GM18511 (cell line): ENCODE measurements around the gene CBX2.
"Not testable (repeated sequence)": the region's sequence is repeated elsewhere in the genome, so short reads cannot be mapped to it uniquely, and the experiment has no call there.

Experiments used
- ATAC-seq: cut with Tn5 transposase; IDR thresholded peaks from one replicate; pipeline ENCODE4 v1.9.1; 2021; ENCODE audit warnings: mild to moderate bottlenecking, moderate library complexity; ENCODE audit not compliant: unreplicated experiment

The CBX2 gene

DNA sequence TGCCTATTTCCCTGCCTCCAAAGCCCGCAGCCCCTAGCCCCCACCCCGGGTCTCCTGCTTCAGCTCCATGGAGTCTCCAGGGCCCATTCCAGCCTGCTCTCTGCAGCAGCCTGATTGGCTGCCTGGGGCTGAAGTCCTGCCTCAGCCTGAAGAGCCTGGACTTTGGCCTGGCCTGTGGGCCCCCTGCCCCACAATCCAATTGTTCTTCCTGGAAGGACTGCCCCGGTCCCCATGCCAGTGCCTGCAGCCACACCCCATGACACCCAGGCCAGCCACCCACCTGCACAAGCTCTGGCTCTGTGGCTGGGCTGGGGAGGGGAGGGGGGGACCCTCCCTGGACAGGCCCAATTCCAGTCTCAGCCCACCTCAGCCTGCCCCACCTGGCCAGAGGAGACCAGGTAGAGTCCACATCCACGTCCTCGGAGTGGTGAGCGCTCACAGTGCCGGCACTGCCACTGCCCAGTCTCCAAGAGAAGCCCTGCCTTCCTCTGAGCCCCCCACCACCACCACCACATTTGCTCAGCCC lies 34.9 kb upstream of the CBX2 start:
- no peak for ATAC-seq

DNA sequence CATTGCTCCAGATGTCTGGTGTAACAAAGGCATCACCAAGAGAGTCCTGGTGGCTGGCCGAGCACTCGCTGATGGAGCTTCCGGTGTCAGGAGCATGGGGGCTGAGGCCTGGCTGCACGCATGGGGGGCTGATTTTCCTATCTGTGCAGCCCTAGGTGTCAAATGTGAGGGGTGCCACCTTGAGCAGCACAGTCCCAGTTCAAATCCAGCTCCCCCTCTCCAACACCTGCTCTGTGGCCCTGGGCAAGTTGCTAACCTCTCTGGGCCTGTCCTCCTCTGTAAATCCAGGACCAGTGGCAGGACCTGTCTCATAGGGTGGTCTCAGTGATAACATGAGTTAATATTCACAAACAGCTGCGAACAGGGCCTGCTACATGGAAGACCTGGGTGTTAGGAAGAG lies 34.3 kb upstream of the CBX2 start:
- no peak for ATAC-seq

DNA sequence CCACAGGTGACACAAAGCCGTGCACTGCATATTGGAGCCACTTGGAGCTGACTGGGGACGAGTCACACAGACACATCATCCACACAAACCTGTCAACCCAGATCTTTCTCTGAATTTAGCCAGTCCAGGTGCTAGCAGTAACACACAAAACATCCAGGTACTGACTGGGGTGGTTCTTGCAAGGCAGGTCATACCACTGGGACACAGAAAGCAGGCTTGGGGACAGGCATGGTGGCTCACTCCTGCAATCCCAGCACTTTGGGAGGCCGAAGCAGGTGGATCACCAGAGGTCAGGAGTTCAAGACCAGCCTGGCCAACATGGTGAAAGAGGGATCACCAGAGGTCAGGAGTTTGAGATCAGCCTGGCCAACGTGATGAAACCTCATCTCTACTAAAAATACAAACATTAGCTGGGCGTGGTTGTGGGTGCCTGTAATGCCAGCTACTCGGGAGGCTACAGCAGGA lies 32.3 kb upstream of the CBX2 start:
- ATAC-seq, result no peak

DNA sequence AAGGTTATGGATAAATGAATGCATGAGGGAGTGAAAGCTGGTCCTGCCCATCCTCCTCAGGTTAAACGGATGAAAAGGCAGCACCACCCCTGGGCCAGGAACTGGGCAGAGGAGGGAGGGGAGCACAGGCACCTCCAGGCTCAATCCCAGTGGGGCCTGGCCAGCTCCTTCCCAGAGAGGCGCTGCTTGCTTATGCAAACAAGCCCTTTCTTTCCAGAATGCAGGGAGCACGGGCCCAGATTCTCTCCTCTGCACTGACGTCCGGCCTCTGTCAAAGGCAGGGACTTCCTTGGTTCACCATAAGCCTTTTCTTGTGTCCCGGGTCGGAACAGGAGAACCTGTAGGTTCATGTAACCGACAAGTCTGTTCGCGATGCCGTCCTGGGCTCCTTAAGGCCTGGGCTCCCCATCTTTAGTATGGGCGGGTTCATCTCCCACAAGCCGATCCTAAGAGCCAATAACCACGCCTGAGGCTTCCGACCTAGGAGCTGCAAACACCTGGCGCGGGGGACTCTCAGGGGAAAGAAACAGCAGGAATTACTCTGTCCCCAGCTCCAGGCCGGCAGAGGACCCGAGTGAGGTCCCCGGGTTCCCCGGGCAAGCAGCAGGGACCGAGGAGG lies 30.9 kb upstream of the CBX2 start:
- no peak for ATAC-seq

DNA sequence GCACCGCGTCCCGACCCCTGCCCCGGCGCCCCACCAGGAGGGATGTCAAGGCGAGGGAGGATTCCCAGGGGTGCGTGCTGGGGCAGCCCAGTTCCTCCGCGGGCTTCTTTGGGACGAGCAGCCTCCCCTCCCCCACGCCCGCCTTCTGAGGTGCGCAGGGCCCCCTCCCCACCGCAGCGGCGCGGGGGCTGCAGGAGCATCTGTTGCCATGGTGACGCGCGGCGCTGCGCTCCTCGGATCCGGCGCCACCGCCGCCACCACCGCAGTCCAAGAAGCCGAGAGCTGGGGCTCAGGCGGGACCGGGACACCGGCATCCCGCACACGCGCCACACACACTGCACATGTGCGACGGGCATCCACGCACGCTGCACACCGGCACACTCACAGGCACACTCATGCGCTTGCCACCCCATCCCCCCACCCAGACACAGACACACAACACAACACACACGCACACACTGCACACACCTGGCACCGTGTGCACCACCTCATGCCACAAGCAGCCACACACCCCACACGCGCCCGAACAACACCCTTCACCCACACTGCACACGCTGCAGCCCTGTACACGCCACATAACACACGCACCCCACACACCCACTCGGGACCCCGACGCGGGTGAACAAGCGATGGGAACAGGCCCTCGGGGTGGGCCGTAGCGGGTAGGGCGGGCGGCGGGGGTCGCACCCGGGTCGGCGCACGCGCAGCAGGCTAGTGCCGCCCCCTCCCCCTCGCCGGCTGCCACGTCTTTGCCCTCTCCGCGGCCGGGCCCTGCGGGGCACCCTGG lies 30.2 kb upstream of the CBX2 start:
- ATAC-seq, result no peak

DNA sequence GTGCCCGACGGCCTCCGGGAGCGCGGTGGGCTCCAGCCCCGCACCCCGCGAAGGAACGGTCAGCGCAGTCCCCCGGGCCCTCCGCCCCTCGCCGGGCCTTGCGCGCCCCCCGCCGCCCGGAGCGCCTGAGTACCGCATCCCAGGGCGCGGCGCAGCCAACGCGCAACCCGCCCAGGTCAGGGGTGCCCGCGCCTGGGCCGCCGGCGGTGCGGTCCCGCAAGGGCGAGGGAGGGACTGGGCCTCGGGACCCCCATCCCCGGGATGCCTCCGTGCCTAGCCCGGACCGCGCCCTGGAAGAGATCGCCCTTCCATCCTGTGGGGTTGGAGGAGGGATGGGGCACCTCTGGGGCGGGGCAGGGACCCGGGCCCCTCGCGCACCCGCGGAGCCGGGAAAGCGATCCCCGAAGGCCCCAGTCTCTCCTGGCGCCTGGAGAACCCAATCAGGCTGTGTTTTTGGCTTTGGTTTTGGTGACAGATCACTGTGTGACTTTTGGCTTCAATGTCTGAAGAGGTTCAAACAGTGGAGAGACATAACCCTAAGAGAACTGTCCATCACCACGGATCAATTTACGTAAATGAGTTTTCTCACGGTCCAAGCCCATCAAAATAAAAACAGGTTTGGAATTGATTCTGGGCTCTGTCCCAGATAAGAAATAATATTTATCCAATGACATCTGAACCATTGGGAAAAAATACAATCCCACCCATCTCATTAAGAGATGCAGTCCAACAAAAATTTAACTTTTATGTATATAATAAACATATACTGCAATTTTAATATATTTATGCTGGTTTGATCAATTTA lies 29.5 kb upstream of the CBX2 start:
- no peak for ATAC-seq

DNA sequence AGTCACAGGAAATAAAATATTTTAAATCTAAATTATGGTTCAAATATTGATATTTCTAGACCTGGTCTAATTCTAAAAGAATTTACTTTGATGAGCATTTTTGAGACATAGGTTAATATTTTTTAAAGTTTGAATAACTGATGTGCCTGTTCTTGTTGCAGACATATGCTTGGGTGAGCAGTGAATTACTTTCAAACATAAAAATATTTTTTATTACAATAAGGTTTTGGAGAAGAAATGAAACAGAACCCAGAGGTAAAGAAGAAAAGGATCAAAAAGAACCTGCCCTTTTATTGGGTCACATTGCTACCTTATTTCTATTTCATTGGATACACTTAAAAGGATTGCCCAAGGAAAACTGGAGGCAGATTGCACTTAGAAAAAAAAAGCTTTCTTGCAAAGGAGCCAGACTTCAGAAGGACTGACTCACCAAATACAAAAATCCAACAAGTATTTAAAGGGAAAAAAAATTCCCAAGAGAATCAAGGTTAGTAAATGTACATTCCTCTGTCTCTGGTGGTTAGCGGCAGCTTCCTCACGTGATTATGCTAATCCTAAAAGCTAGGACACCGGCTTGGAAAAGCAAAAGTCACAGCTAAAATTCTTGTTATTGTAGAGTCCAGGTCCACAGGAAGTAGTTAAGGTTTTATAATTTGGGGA lies 28.7 kb upstream of the CBX2 start:
- ATAC-seq, result no peak

DNA sequence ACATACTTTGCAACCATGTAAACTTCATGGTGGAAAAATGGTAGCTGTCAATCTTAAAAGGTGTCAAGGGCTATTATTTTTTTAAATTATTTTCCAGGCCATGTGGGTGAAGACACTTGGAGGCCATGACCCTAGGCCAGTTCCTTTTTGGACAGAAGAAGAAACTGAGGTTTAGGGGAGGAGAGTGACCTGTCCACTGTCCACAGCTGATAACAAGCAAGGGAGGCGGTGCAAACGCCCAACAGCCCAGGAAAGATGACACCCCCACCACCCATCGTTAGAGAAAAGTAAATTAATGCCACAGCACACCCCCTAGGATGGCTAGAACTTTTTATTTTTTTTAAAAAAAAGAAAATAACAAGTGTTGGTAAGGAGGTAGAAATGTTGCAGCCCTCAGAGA lies 28.0 kb upstream of the CBX2 start:
- ATAC-seq, result no peak

DNA sequence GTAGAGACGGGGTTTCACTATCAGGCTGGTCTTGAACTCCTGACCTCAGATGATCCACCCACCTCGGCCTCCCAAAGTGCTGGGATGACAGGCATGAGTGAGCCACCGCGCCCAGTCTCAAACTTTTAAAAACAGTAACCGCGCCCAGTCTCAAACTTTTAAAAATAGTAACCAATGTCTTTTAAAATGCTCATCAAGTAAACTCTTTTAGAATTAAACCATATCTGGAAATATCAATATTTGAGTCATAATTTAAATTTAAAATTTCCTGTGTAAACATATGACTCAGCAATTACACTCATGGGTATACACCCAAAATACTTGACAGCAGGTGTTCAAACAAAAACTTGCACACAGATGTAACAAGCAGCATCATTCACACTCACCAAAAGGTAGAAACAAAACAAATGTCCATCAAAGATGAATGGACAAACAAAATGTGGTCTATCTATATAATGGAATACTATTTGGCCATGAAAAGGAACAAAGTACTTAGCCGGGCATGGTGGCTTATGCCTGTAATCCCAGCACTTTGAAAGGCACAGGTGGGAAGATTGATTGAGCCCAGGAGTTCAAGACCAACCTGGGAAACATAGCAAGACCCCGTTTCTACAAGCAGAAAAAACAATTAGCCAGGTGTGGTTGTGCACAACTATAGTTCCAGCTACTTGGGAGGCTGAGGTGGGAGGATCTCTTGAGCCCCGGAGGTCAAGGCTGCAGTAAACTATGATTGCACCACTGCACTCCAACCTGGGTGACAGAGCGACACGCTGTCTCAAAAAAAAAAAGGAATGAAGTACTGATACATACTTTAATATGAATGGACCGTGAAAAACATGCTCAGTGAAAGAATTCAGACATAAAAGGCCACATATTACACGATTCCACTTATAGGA lies 27.1 kb upstream of the CBX2 start:
- ATAC-seq, result no peak

DNA sequence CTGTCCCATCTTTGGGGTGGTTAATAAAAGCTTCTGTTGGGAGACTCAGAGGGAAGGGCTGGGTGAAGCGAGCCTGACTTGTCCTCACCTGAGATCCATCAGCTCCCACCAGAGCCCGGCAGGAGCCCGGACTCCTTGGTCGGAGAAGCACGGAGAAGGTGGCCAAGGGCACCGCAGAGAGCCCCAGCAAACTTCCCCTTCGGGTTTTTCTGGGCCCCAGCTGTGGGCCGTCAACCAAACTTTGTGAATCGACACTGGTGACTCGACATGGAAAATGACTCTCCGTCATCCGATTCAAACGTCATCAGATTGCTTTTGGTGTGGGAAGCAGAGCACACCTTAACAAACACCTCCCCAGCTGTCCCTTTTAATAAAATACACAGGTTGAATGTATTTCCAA lies 25.8 kb upstream of the CBX2 start:
- ATAC-seq, result no peak

DNA sequence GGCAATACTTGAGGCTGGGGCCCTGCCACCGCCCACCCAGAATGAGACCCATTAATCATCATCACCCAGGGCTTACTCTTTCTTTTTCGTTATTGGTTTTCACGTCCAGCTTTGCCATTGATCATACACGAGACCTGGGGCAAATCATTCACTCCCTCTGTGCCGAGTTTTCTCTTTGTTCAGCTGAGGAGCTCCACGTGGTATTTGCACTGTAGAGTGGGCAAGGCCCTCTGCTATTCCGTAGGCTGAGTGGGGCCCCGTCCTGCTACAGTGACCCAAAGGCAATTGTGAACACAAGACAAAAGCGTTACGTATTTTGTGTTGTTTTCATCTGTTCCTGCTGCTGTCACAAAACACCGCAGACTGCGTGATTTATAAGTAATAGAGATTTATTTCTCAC lies 23.6 kb upstream of the CBX2 start:
- no peak for ATAC-seq

DNA sequence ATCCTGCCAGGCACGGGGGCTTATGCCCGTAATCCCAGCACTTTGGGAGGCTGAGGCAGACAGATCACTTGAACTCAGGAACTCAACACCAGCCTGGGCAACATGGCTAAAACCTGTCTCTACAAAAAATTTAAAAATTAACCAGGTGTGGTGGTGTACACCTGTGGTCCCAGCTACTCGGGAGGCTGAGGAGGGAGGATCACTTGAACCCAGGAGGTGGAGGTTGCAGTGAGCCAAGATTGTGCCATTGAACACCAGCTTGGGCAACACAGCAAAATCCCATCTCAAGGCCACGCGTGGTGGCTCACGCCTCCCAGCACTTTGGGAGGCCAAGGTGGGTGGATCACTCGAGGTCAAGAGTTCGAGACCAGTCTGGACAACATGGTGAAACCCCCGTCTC lies 23.0 kb upstream of the CBX2 start:
- not testable (repeated sequence) for ATAC-seq

DNA sequence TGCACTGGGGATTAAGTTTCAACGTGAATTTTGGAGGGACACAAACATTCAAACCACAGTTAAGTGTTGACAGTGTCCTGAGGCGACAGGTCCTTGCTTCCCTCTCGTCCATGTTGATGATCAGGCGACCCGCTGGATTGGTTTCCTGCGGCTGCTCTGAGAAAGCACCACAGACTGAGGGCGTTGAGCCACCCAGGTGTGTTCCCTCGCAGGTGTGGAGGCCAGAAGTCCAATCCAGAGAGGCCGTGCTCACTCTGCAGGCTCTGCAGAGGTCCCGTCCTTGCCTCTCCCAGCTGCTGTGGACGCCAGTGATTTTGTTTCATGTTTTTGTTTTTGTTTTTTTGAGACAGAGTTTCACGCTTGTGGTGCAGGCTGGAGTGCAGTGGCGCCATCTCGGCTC lies 22.4 kb upstream of the CBX2 start:
- no peak for ATAC-seq

DNA sequence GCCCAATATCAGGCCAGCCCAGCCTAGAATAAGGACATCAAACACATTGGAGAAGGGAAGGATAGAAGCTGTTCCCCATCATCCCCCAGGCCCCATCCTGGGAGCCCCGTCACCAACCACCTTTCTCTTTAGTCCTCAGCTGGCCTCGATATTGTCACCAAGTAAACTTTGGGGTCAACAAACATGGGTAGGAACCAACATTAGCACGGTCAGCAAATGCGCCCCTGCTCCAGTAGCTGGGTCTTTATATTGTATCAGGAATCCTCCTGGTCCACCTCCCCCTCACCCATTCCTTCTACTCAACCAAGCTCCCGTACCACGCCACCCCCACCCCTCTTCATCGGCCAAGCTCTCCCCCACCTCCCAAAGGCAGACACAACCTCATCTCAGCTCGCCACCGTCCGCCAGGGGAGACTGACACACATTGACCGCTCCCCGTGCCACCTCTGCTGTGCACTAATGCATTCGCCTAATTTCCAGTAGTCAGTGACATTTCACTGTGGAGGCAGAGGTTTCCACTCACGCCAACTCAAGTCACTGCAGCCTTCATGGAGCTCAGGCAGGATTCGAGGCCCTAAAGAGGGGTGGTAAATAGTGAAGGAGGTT lies 20.7 kb upstream of the CBX2 start:
- no peak for ATAC-seq

DNA sequence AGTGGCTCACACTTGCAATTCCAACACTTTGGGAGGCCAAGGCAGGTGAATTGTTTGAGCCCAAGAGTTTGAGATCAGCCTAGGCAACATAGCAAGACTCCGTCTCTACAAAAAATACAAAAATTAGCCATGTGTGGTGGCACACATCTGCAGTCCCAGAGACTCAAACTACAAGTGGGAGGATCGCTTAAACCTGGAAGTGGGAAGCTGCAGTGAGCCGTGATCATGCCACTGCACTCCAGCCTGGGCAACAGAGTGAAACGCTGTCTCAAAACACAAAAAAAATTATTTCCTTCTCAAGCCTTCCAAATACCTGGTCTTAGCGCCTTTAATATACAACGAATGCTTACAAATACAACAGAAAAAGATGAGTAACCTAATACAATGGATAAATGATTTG lies 19.7 kb upstream of the CBX2 start:
- ATAC-seq, result no peak

DNA sequence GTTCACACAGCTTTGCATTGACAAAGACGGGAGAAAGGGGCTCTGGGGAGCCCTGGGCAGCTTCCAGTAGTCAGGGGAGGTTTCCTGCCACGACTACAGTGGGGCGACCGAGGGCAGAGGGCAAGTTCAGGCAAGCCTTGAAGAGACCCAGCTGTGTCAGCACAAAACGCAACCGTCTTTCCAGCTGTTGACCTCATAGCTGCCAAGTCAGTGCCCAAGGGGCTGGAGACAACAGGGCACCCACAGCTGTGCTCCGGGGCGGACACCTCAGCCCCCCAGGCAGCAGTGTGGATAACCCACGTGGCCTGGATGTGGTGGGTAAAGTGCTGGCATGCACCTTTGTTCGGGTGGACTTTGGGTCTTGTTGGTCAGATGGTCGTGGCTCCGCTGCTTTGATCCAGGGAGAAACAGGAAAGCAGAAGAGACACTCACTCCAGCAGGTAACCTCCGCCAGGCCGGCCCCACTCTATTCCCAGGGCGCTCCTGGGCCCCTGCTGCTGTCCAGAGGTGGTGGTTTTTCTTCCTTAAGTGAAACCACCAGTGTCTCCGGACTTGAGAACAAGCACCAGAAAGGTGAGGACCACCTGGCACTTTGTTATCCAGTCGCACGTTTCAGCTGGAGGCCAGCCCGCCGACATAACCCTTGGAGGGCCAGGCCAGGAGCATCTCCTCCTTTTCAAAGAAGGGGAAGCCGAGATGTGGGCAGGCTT lies 17.6 kb upstream of the CBX2 start:
- no peak for ATAC-seq

DNA sequence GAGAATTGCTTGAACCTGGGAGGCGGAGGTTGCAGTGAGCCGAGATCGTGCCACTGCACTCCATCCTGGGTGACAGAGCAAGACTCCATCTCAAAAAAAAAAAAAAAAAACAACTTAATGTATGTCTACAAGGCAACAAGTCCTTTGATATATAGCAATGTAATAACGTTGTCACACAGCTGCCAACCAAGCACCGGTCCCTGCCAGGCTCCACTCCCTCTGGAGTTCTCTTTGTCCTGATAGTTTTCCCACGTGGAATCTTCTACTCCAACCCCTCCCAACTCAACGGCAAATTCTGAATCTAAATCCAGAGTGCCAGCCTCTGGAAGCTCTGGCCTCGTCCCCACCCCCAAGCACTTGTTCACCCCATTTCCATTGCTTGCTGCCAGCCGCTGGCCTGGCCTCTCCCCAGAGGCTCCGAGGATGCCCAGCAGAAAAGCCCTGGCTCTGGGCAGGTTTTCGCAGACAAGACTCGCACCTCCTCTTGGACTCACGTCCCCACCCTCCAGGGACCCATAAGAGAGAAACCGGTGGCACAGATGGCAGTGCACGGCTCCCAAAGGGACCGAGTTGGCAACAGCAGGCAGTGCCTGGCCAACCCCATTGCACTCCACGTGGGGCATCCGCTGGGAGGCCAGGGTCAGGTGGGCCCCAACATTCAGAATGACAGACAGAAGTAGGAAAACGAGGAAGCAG lies 15.9 kb upstream of the CBX2 start:
- no peak for ATAC-seq

DNA sequence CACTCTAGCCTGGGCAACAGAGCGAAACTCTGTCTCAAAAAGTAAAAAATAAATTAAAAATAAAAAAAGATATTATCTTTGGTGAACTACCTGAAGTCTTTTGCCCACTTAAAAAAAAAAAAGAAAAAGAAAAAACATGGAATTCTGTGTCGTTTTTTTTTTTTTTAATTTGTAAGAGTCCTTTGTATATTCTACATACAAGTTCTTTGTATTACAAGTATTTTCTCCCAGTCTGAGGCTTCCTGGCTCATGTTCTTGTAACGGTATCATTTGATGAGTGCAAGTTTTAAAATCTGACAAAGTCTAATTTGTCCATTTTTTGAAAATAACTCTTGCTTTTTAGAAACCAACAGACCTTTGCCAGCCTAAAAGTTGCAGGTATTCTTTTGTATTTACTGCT lies 12.2 kb upstream of the CBX2 start:
- ATAC-seq, result no peak
